Adipocyte (in vitro differentiated cells): ENCODE results near the gene MAPRE3.
A peak's percentile ranks its signal among the peaks of the same experiment; 100 is the strongest.

Experiments
- DNase-seq: peaks from one replicate; pipeline ENCODE4 v3.0.0-alpha.2; 2015; ENCODE audit warnings: low read depth
- H3K27me3 ChIP-seq: replicated peaks from 2 replicates; pipeline ENCODE4 v1.7.0; 2013; ENCODE audit warnings: mild to moderate bottlenecking, low read length, moderate library complexity; ENCODE audit not compliant: control insufficient read depth, insufficient read depth
- H3K36me3 ChIP-seq: 2 replicates; pipeline ENCODE4 v1.7.0; 2013; ENCODE audit warnings: low read length, mild to moderate bottlenecking, moderate library complexity; ENCODE audit not compliant: control insufficient read depth, insufficient read depth, severe bottlenecking
- H3K4me1 ChIP-seq: 2 replicates; pipeline ENCODE4 v1.7.0; 2013; ENCODE audit warnings: mild to moderate bottlenecking, low read length, moderate library complexity; ENCODE audit not compliant: control insufficient read depth, insufficient read depth
- H3K4me3 ChIP-seq: 2 replicates; pipeline ENCODE4 v1.7.0; 2013; ENCODE audit warnings: mild to moderate bottlenecking, low read length, moderate library complexity
- H3K9ac ChIP-seq: 2 replicates; pipeline ENCODE4 v1.7.0; 2013; ENCODE audit warnings: mild to moderate bottlenecking, low read length, moderate library complexity
- H3K9me3 ChIP-seq: 2 replicates; pipeline ENCODE4 v1.7.0; 2013; ENCODE audit warnings: mild to moderate bottlenecking, low read length, moderate library complexity; ENCODE audit not compliant: control insufficient read depth

The MAPRE3 gene

GRCh38 chr2:26934985-26935384 lies 35.5 kb upstream of the MAPRE3 start:
- H3K36me3 ChIP-seq, result no peaks in the 10 kb centered on the region
- H3K9me3 ChIP-seq, result no peaks in the 10 kb centered on the region
- H3K27me3 ChIP-seq, result peaks cover 61% of the 10 kb centered on the region
- H3K4me1 ChIP-seq, result no peaks in the 10 kb centered on the region
- no peak for DNase-seq
- H3K4me3 ChIP-seq, result no peak overlapping the region
- H3K9ac ChIP-seq, result no peak overlapping the region

GRCh38 chr2:26936855-26937254 lies 33.6 kb upstream of the MAPRE3 start:
- Histone ChIP-seq H3K9ac (no peak overlapping the region), H3K27me3 (peaks cover 58% of the 10 kb centered on the region), H3K4me3 (no peak overlapping the region), H3K4me1 (no peaks in the 10 kb centered on the region), H3K9me3 (no peaks in the 10 kb centered on the region), H3K36me3 (no peaks in the 10 kb centered on the region)
- DNase-seq, result no peak

- H3K4me1 ChIP-seq, result no peaks in the 10 kb centered on the region
- peaks cover 59% of the 10 kb centered on the region for H3K27me3 ChIP-seq
- DNase-seq, result no peak
- H3K9ac ChIP-seq, result no peak overlapping the region
- no peaks in the 10 kb centered on the region for H3K36me3 ChIP-seq
- no peak overlapping the region for H3K4me3 ChIP-seq
- H3K9me3 ChIP-seq, result no peaks in the 10 kb centered on the region
These were observed 31.9 kb upstream of the MAPRE3 start for GRCh38 chr2:26938399-26939118.

GRCh38 chr2:26940001-26940400 lies 30.4 kb upstream of the MAPRE3 start:
- Histone ChIP-seq H3K9ac (no peak overlapping the region), H3K36me3 (no peaks in the 10 kb centered on the region), H3K4me3 (no peak overlapping the region), H3K9me3 (no peaks in the 10 kb centered on the region), H3K27me3 (peaks cover 56% of the 10 kb centered on the region), H3K4me1 (no peaks in the 10 kb centered on the region)
- no peak for DNase-seq

- DNase-seq, result no peak
- Histone ChIP-seq H3K36me3 (no peaks in the 10 kb centered on the region), H3K9me3 (no peaks in the 10 kb centered on the region), H3K9ac (no peak overlapping the region), H3K4me3 (no peak overlapping the region), H3K27me3 (peaks cover 59% of the 10 kb centered on the region), H3K4me1 (no peaks in the 10 kb centered on the region)
These were observed 29.0 kb upstream of the MAPRE3 start for GRCh38 chr2:26941486-26941885.

GRCh38 chr2:26942543-26943295 lies 27.7 kb upstream of the MAPRE3 start:
- H3K9me3 ChIP-seq, result no peaks in the 10 kb centered on the region
- peaks cover 69% of the 10 kb centered on the region for H3K27me3 ChIP-seq
- H3K36me3 ChIP-seq, result no peaks in the 10 kb centered on the region
- H3K4me1 ChIP-seq, result peaks cover 7% of the 10 kb centered on the region
- no peak overlapping the region for H3K9ac ChIP-seq
- peak; percentile 76 for DNase-seq
- no peak overlapping the region for H3K4me3 ChIP-seq

GRCh38 chr2:26945991-26946750 lies 24.3 kb upstream of the MAPRE3 start:
- H3K36me3 ChIP-seq, result no peaks in the 10 kb centered on the region

GRCh38 chr2:26946841-26947784 lies 23.3 kb upstream of the MAPRE3 start:
- Histone ChIP-seq H3K4me1 (peaks cover 7% of the 10 kb centered on the region), H3K9ac (no peak overlapping the region), H3K27me3 (peaks cover 74% of the 10 kb centered on the region), H3K4me3 (no peak overlapping the region), H3K9me3 (no peaks in the 10 kb centered on the region), H3K36me3 (no peaks in the 10 kb centered on the region)
- DNase-seq, result peak; percentile 49

More at GRCh38 chr2:26945991-26946750, 24.3 kb upstream of the MAPRE3 start:
- H3K4me1 ChIP-seq, result peaks cover 7% of the 10 kb centered on the region
- H3K9ac ChIP-seq, result no peak overlapping the region
- no peak for DNase-seq
- peaks cover 75% of the 10 kb centered on the region for H3K27me3 ChIP-seq
- no peak overlapping the region for H3K4me3 ChIP-seq
- H3K9me3 ChIP-seq, result no peaks in the 10 kb centered on the region

- peaks cover 69% of the 10 kb centered on the region for H3K27me3 ChIP-seq
- no peaks in the 10 kb centered on the region for H3K36me3 ChIP-seq
- no peak overlapping the region for H3K9ac ChIP-seq
- H3K4me1 ChIP-seq, result peaks cover 7% of the 10 kb centered on the region
- no peak overlapping the region for H3K4me3 ChIP-seq
- DNase-seq, result no peak
- no peaks in the 10 kb centered on the region for H3K9me3 ChIP-seq
These were observed 21.6 kb upstream of the MAPRE3 start for GRCh38 chr2:26948800-26949199.

- Histone ChIP-seq H3K36me3 (no peaks in the 10 kb centered on the region), H3K4me3 (no peak overlapping the region), H3K4me1 (peaks cover 7% of the 10 kb centered on the region), H3K9ac (no peak overlapping the region), H3K27me3 (peaks cover 74% of the 10 kb centered on the region), H3K9me3 (no peaks in the 10 kb centered on the region)
- no peak for DNase-seq
These were observed 20.2 kb upstream of the MAPRE3 start for GRCh38 chr2:26950246-26950645.
